ENCODE results near the gene TOM1L1. TPM values are rescaled to one million over a fixed set of nuclear protein-coding genes. Genes with fewer than 3 reads are reported as not detected.
A peak's percentile ranks its signal among the peaks of the same experiment; 100 is the strongest.

The TOM1L1 gene
- total RNA-seq, 1 experiment from 2014 or later, result 46.8 TPM

GRCh38 chr17:55005520-55005919, 104.9 kb downstream of the TOM1L1 start:
- BruUV-seq (replicated peaks), result no TSS peak
- intact Hi-C loops (cut with micrococcal nuclease; ENCODE audit: unreplicated experiment), result no loop called here
- CTCF ChIA-PET, result interaction anchor here (0.6 to 1.9 kb wide), 2 partner anchors 13 to 37 kb away, joined by 3 to 15 read pairs; no protein-coding TSS in a partner anchor
- no peak for DNase-seq
- Mint-ChIP-seq H3K4me3 (ENCODE audit: low read depth, unreplicated experiment) (no peak overlapping the region), H3K9me3 (ENCODE audit: low read depth, unreplicated experiment) (no peaks in the 10 kb centered on the region), H3K4me1 (ENCODE audit: low read depth, unreplicated experiment) (no peaks in the 10 kb centered on the region), H3K27me3 (ENCODE audit: unreplicated experiment) (no peaks in the 10 kb centered on the region), H3K27ac (ENCODE audit: unreplicated experiment) (no peak overlapping the region), H3K36me3 (ENCODE audit: insufficient read depth, unreplicated experiment) (no peaks in the 10 kb centered on the region)
- TF ChIP-seq, protein P1, sequence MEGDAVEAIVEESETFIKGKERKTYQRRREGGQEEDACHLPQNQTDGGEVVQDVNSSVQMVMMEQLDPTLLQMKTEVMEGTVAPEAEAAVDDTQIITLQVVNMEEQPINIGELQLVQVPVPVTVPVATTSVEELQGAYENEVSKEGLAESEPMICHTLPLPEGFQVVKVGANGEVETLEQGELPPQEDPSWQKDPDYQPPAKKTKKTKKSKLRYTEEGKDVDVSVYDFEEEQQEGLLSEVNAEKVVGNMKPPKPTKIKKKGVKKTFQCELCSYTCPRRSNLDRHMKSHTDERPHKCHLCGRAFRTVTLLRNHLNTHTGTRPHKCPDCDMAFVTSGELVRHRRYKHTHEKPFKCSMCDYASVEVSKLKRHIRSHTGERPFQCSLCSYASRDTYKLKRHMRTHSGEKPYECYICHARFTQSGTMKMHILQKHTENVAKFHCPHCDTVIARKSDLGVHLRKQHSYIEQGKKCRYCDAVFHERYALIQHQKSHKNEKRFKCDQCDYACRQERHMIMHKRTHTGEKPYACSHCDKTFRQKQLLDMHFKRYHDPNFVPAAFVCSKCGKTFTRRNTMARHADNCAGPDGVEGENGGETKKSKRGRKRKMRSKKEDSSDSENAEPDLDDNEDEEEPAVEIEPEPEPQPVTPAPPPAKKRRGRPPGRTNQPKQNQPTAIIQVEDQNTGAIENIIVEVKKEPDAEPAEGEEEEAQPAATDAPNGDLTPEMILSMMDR (IDR thresholded peaks at IDR 0.05; ENCODE audit: unreplicated experiment), result peak; percentile 51

Other genes starting within 250 kb of the TOM1L1 start
- 48.4 and 48.8 TPM in 2 replicates for gene COX11, start 67.8 kb downstream of the TOM1L1 start, total RNA-seq (2022)
- gene STXBP4, start 67.9 kb downstream of the TOM1L1 start, total RNA-seq (2022), result 9.2 and 11.3 TPM in 2 replicates

Measured in Calu3 (cell line).